HG03460 (cell line): ENCODE measurements around the gene ADCY3.
"Not testable (repeated sequence)": the region's sequence is repeated elsewhere in the genome, so short reads cannot be mapped to it uniquely, and the experiment has no call there.

Source experiments
- ATAC-seq: cut with Tn5 transposase; IDR thresholded peaks from one replicate; pipeline ENCODE4 v1.9.1; 2021; ENCODE audit not compliant: unreplicated experiment

The ADCY3 gene

GRCh38 chr2:24819442-24820174 lies 100.4 kb downstream of the ADCY3 start:
- no peak for ATAC-seq

- no peak for ATAC-seq
Measured at GRCh38 chr2:24818721-24819167, 101.3 kb downstream of the ADCY3 start.

DNA sequence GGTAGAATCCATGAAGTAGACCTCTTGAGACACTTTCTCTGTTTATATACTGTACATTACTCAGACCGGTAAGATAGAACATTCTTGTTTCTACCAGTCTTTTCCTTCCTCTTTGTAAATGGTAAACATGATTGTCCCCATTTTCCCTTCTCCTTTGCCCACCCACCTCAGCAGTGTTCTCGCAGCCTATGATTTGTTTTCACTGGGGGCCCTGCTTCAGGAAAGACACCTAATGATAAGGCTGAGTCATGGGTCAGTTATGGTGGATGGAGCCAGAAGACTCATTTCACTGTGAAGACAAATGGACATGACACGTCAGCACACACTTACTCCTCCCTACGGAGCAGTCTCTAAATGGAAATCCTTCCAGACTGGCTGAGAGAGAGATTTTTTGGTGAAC lies 103.2 kb downstream of the ADCY3 start:
- ATAC-seq, result no peak

DNA sequence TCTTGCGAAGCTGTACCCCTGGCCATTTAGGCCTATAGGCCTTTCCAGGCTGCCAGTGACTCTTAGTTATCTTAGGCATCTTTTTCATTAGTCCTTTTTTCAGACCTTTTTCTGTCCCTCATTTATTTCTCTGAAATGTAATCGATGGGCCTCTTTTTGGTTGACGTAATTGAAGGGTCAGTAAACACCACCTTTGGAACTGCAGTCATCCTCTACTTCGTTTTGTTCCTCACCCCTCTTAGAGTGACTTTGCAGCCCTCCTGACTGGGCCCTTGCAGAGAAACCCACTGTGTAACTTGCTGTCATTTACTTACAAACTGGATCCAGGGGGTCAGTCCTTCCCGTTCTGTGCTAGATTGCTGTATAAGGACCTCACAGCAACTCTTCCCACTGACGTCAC lies 103.6 kb downstream of the ADCY3 start:
- no peak for ATAC-seq

DNA sequence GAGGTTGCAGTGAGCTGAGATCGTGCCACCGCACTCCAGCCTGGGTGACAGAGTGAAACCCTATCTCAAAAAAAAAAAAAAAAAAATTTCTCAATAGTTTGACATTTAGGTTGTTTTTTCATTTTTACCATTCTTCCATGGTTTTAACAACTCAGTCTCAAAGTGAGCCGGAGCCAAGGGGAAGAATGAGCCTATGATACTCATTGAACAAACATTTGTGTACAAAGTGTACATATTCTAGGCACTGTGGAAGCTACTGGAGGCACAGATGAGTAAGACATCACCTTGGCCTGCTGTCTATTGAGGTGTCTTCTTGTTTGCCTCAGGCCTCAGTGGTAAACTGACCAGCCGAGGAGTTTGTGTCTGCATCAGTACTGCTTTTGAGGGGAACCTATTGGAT lies 104.9 kb downstream of the ADCY3 start:
- ATAC-seq, result no peak

DNA sequence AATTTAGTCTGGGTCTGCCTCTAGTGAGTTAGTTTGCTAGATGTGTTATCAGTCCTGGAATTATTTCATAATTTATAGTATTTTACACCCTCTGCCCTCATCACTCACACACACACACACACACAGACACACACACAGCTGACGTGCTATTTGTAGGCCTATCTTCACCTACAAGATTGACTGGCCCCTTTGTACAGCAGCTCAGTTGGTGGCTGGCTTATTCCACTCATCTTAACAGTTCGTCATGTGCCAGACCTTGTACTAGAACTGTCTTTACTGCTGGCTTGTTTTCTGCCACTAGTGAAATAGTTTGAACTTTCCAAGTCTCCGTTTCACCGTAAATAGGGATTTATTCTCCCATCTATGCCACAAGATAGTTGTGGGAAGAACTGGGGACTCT lies 105.5 kb downstream of the ADCY3 start:
- no peak for ATAC-seq

DNA sequence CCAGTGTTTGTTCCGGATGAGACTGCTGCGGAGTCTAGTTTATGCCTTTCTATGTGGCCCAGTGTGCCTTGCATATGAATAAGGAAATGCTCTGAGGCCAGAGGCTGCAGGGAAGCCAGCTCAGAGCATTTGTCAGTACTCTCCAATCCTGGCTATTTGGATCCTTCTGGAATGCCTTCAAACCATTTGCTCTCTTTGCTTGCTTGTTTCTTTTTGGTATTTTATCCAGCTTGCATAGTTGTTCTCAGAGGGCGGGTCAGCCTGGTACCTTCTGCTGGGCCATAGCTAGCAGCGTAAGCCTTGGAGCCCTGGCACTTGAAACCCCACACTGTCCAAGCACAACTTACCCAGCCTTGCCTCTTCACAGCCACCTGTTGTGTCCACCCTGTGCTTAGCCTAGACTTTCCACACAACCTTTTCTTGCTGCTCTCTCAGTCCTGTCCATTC lies 106.3 kb downstream of the ADCY3 start:
- no peak for ATAC-seq

GRCh38 chr2:24809316-24810007 lies 110.6 kb downstream of the ADCY3 start:
- no peak for ATAC-seq

GRCh38 chr2:24806661-24807036 lies 113.4 kb downstream of the ADCY3 start:
- ATAC-seq, result no peak

- ATAC-seq, result not testable (repeated sequence)
Measured at GRCh38 chr2:24805811-24806660, 114.0 kb downstream of the ADCY3 start.

- not testable (repeated sequence) for ATAC-seq
Measured at GRCh38 chr2:24800487-24800886, 119.5 kb downstream of the ADCY3 start.

DNA sequence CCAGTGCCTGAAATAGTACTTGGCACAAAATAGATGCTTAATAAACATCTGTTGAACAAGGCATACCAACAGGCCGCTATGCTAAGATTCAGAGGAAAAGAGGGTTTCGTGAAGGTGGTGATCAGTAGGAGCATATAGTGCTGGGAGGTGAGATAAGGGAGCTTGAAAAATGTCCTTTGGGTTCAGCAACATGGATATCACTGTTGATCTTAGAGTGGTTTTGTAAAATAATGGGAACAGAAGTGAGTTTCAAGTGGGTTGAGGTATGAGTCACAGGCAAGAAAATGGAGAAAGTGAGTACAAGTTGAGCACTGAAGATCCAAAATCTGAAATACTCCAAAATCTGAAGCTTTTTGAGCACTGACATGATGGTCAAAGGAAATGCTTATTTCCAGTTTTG lies 122.4 kb downstream of the ADCY3 start:
- no peak for ATAC-seq

DNA sequence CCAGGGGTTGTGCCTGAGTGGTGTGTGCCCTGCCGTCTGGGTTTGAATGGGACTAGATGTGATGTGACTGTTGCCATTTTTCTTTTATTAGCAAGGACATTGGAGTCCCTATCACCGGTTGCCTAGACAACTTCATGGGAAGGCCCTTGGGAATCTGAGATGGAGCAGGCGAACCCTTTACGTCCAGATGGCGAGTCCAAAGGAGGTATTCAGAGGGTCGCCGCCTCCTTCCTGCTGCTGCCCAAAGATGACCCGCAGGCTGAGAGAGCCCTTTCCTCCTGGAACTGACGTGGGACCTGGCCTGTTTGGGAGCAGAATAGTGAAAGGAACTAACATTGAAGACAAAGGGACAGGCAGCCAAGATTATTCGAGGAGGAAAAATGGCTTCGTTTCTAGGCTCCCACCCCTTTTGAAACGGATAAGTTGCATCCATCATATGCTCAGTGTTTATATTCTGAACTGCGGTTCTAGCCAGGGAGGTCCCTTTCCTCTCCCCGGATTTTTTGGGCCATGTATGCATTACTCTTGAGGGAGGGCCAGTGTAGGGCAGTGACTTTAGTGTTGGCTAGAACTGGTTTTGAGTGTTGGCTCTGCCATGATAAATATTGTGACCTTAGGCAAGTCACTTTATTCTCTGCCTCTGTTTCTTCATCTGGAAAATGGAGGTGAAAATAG lies 126.1 kb downstream of the ADCY3 start:
- no peak for ATAC-seq

DNA sequence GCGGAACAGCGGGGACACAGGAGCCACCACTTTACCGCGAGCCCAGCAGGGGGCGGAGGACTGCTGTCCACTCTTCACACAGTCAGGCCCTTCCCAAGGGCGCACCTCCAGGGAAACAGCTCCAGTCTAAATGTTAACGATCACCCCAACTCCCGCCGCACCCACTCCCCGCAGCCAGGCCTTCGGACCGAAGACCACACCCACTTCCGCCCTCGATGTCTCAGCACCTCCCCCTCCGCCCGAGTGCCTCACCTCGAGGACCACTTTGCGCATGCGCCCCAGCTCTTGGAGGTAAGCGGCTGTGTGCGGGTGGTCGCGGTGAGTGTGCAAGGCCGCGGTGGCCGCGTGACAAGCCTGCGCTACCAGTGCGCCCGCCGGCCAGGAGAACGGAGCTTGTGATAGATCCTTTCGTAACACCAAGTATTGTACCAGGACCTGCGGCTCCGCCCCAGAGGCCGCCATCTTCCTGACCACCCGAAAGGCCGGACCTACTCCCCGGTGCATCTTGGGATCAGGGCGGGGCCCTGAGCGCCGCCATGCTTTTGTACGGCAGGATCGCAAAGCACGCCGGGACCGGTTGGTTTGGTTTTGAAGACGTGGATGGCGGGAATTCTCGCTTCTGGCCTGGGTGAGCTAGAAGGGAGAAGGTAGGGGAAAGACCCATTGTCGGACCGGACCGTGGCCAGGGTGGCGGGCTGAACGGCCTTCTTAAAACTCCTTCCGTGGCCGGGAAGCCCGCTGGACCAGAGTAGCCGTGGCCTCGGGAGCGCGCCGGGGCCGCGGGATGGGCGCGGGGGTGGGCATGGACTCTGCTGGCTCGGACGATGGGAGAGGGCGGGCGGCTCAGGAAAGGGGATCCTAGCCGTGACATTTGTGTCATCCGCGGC lies 126.9 kb downstream of the ADCY3 start, which contains the start of the genes CENPO and PTRHD1:
CENPO (plus strand) TSS at position 552 of the 887 bp plus-strand sequence. CDS start 495 bp downstream, outside the sequence.
PTRHD1 (minus strand) TSS at position 518 of the 887 bp plus-strand sequence; CDS start at position 504, 14 bp downstream.
- peak; percentile 88 for ATAC-seq

GRCh38 chr2:24792542-24792873 lies 127.5 kb downstream of the ADCY3 start:
- ATAC-seq, result no peak

DNA sequence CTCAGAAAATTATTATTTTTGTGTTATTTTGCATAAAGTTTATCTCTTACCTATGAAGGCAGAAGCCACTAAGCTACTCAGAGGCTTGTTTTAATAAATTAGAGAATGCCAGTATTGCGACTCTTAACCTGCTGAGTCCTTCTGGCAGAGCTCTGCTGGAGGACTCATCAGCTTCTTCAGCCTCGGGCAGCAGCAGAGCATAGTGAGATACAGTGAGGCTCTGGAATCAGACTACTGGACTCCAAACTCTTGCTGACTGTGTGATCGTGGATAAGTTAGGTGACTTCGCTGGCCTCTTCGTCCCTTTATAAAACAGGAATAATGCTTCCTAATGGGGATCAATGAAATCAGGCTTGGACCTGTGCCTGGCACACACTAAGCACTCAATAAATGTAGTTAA lies 128.6 kb downstream of the ADCY3 start:
- no peak for ATAC-seq

DNA sequence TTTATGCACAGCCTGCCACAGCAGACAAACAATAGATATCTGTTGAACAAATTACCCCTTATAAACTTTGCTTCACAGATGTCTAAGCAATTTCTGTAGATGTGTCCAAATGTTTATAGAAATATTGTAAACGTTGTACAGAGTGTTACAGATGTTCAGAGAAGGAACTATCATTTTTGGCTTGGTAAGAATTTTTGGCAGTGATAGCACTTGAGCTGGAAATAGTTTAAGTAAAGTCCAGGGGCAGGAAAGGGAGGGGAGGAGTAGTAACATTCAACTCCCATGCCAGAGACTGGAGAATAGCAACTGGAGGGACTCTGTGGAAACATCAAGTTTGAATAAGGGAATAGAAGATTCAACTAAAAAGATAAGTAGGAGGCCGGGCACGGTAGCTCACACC lies 131.2 kb downstream of the ADCY3 start:
- ATAC-seq, result no peak

GRCh38 chr2:24787532-24787931 lies 132.5 kb downstream of the ADCY3 start:
- ATAC-seq, result no peak

DNA sequence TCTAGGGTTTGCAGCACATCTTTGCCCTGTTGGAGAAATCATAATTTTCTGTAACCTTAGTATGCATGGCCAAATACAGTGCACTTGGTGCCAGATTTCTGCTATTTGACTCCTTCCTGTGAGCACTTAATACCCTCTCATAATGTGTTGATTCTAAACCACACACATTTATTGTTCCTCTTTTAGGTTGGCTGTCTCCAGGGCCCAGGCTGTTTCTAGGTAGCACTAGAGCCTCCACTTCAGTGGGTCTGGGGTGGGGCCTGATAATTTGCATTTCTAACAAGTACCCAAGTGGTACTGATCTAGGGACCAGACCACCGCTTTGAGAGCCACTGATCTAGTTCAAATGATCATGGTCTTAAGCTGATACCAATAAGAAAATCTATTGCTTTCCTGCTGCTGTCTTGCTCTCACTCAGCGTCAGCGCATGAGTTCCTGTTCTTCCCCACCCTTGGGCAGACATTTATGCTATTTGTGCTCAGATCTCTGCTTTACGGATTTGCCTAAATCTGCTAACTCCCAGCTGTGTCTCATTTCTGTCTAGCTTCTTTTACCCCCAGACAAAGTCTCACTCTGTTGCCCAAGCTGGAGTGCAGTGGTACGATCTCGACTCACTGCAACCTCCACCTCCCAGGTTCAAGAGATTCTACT lies 134.2 kb downstream of the ADCY3 start:
- ATAC-seq, result peak; percentile 87
